ENCODE measurements around the gene PDHB.

Gene PDHB

GRCh38 chr3:58394339-58394738 lies 39.3 kb downstream of the PDHB start:
- no peak for DNase-seq

GRCh38 chr3:58392181-58392580 lies 41.5 kb downstream of the PDHB start:
- no peak for DNase-seq

GRCh38 chr3:58391156-58391865 lies 42.3 kb downstream of the PDHB start:
- no peak for DNase-seq

GRCh38 chr3:58388550-58389091 lies 45.0 kb downstream of the PDHB start:
- no peak for DNase-seq

GRCh38 chr3:58387650-58388546 lies 45.7 kb downstream of the PDHB start:
- DNase-seq: no peak

- no peak for DNase-seq
Observed at GRCh38 chr3:58386626-58387365, 46.8 kb downstream of the PDHB start.

GRCh38 chr3:58384381-58385090 lies 49.1 kb downstream of the PDHB start:
- no peak for DNase-seq

GRCh38 chr3:58383904-58384303 lies 49.7 kb downstream of the PDHB start:
- no peak for DNase-seq

- no peak for DNase-seq
Observed at GRCh38 chr3:58383476-58383875, 50.2 kb downstream of the PDHB start.

GRCh38 chr3:58379351-58380073 lies 54.1 kb downstream of the PDHB start:
- DNase-seq: no peak

- DNase-seq: no peak
Observed at GRCh38 chr3:58377750-58378149, 55.9 kb downstream of the PDHB start.

All from CD4-positive, alpha-beta T cell treated with Interleukin-17A for 4 hours (primary cell).